ENCODE measurements around the gene SMIM22.

Gene SMIM22, protein sequence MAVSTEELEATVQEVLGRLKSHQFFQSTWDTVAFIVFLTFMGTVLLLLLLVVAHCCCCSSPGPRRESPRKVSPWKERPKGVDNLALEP

GRCh38 chr16:4795181-4795827, at the start of gene SMIM22:
Gene SMIM22, plus strand, starts transcription at chr16:4795369. Its CDS starts 366 bp downstream, at chr16:4795735.
- ATAC-seq: no peak

DNA sequence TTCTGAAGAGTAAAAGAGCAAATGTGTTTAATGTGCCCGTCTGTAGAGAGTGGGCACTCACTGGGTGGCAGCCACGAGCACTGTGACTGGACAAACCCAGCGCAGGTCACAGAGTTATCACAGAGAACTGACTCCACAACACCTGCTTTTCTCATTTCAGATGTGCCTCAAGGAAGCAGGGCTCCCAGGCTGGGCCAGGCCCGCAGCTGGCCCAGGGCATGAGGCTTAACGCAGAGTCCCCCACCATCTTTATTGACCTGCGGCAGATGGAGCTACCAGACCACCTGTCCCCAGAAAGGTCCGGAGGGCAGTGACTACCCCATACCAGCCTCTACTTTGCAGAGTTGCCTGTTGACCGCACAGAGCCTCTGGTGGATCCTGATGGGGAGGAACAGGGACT, 49.0 kb upstream of the SMIM22 start:
- no peak for ATAC-seq

- no peak for ATAC-seq
Observed at GRCh38 chr16:4746991-4747574, 48.1 kb upstream of the SMIM22 start.

DNA sequence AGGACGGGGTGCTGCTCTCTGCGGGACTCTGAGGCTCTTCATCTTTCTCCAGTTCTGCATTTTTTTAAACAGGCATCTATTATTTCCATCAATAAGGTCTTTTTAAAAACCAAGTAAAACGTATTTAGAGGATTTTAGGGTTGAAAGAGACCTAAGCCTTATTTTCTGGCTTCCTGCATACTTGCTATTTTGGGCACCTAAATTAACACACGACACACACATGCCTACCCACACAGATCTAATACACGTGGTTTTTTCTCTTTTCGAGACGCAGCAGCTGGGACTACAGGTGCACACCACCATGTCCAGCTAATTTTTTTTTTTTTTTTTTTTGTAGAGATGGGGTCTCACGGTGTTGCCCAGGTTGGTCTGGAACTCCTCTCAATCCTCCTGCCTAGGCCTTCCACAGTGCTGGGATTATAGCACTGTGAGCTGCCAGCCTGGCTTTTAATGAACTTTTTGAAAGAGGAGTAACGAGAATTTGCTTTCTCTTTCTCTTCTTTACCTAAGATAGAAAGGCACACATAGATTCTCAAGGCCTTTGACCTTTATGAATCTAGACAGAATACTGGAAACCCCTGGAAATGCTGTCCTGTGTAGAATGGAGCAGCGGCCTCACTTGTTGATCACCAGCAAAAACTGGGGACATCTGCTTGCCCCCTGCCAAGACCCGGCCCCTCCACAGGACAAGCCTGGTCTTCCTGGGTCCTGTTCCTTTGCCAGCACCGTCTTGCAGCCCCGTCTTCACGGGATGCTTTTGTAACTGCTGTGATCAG, 47.1 kb upstream of the SMIM22 start:
- ATAC-seq: peak; percentile 17 to 25

GRCh38 chr16:4748682-4749411, 46.3 kb upstream of the SMIM22 start:
- ATAC-seq: no peak

GRCh38 chr16:4749700-4750257, 45.4 kb upstream of the SMIM22 start:
- no peak for ATAC-seq

DNA sequence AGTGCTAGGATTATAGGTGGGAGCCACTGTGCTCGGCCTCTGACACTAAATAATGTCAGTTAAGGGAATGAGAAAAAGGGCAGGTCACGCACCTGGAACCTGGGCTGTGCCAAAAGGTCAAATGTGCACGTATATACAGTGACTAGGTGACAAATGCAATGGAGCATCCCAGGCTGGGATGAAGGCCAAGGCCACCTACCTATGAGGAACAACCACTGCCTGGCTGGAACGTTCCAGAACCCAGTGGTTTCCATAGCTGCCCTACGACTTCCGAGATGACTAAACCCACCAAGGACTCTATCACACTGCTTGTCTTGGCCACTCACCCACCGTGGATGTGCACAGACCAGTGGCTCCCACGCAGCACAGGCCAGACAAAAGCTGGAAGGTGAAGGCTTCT, 44.3 kb upstream of the SMIM22 start:
- ATAC-seq: no peak

DNA sequence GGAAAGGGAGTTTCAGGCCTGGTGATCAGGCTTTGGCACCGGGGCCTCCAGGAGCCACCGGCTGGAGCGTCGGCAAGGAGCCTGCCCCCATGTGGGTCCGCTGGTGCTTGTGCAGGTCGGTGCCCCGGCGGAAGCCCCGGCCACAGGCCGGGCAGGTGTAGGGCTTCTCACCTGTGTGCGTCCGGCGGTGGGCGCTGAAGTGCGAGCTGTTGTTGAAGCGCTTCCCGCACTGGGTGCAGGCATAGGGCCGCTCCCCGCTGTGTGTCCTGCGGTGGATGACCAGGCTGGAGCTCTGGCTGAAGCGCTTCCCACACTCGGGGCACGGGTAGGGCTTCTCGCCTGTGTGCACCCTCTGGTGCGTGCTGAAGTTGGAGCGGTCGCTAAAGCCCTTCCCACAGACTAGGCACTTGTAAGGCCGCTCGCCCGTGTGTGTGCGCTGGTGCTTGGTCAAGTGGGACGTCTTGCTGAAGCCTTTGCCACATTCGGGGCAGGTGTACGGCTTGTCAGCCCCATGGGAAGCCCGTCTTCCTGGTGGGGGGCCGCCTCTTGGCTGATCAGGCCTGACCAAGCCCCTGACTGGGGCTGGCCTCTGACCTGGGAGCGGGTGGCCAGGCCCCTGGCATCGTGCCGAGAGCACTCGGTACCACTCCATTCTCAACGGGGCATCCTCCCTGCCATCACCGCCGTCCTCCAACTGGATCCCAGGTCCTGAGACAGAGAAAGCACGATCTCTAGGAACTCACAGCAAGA, 42.6 kb upstream of the SMIM22 start:
- no peak for ATAC-seq

DNA sequence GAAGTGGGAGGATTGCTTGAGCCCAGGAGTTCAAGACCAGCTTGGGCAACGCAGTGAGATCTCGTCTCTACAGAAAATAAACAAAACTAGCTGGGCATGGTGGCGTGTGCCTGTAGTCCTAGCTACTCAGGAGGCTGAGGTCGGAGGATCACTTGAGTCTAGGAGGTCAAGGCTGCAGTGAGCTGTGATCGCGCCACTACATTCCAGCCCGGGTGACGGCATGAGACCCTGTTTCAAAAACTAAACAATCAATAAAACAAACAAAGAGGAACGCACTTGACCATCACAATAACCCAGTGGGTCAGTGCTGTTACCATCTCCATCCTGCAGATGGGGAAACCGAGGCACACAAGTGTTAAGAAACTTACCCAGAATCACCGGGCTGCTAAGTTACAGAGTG, 41.9 kb upstream of the SMIM22 start:
- ATAC-seq: no peak

GRCh38 chr16:4754865-4755264, 40.3 kb upstream of the SMIM22 start:
- ATAC-seq: no peak

- no peak for ATAC-seq
Observed at GRCh38 chr16:4755687-4756086, 39.5 kb upstream of the SMIM22 start.

GRCh38 chr16:4760221-4760910, 34.8 kb upstream of the SMIM22 start:
- ATAC-seq: no peak

- no peak for ATAC-seq
Observed at GRCh38 chr16:4762205-4762604, 33.0 kb upstream of the SMIM22 start.

DNA sequence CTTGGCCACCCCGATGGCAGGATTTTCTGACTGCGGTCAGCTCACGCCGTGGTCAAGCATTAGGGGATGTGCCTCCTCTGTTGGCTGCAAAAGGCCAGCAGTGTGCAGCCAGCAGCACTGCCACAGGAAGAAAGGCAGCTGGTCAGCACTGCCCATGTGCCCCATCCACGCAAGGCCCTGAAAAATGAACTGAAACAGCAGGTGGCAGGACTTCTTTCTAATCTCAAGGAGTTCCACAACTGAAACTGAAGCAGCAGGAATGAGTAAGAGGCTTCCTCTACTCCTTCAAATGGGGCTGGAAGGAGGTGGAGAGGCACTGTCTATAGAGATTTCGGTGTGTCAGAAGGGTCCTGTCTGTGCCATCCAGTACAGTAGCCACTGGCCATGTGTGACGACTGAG, 31.4 kb upstream of the SMIM22 start:
- no peak for ATAC-seq

- no peak for ATAC-seq
Observed at GRCh38 chr16:4765511-4766474, 29.4 kb upstream of the SMIM22 start.

- peak; percentile 95 to 96 for ATAC-seq
Observed at GRCh38 chr16:4766875-4767628, 28.1 kb upstream of the SMIM22 start, which contains the start of gene ZNF500. Gene ZNF500, minus strand, starts transcription at chr16:4767162. Its CDS starts 1,184 bp downstream, at chr16:4765978.

- no peak for ATAC-seq
Observed at GRCh38 chr16:4767872-4768548, 27.2 kb upstream of the SMIM22 start.

- ATAC-seq: peak; percentile 61 to 71
Observed at GRCh38 chr16:4768549-4769305, 26.4 kb upstream of the SMIM22 start.

All from activated CD4-positive, CD25-positive, alpha-beta regulatory T cell treated with anti-CD3 and anti-CD28 coated beads, Interleukin-2, amount 50 U/mL, for 24 hours (primary cell).